ENCODE results near the gene AUTS2. TPM values are rescaled to one million over a fixed set of nuclear protein-coding genes. Genes with fewer than 3 reads are reported as not detected.

The AUTS2 gene
- total RNA-seq, 2 donors from 2014 or later = 8.6 TPM

GRCh38 chr7:69654381-69654780, 56.1 kb downstream of the AUTS2 start:
- H3K27ac ChIP-seq = no peak overlapping the region
- H3K9me3 ChIP-seq = no peaks in the 10 kb centered on the region
- DNase-seq (ENCODE audit: low spot score) = peak; percentile 63
- TF ChIP-seq CTCF (IDR thresholded peaks at IDR 0.05) = no peak
- H3K27me3 ChIP-seq = no peaks in the 10 kb centered on the region
- peaks cover 0 to 57% of the 10 kb centered on the region in 2 donors for H3K4me1 ChIP-seq
- H3K4me3 ChIP-seq = no peak overlapping the region
- H3K36me3 ChIP-seq = no peaks in the 10 kb centered on the region

- Histone ChIP-seq H3K27me3 (no peaks in the 10 kb centered on the region), H3K9me3 (no peaks in the 10 kb centered on the region), H3K36me3 (no peaks in the 10 kb centered on the region), H3K4me1 (peaks cover 0 to 57% of the 10 kb centered on the region in 2 donors), H3K27ac (no peak overlapping the region), H3K4me3 (no peak overlapping the region)
- TF ChIP-seq CTCF (IDR thresholded peaks at IDR 0.05) = no peak
- no peak for DNase-seq (ENCODE audit: low spot score)
These were observed 56.8 kb downstream of the AUTS2 start for GRCh38 chr7:69654849-69655707.

- no peak overlapping the region for H3K4me3 ChIP-seq
- H3K27ac ChIP-seq = no peak overlapping the region
- TF ChIP-seq CTCF (IDR thresholded peaks at IDR 0.05) = no peak
These were observed 57.8 kb downstream of the AUTS2 start for GRCh38 chr7:69656077-69656476.

GRCh38 chr7:69656890-69657289, 58.6 kb downstream of the AUTS2 start:
- H3K27me3 ChIP-seq = no peaks in the 10 kb centered on the region
- H3K4me3 ChIP-seq = no peak overlapping the region
- peak; percentile 71 for DNase-seq (ENCODE audit: low spot score)
- no peaks in the 10 kb centered on the region for H3K36me3 ChIP-seq
- TF ChIP-seq CTCF (IDR thresholded peaks at IDR 0.05) = no peak
- no peaks in the 10 kb centered on the region for H3K9me3 ChIP-seq
- H3K4me1 ChIP-seq = peaks cover 0 to 50% of the 10 kb centered on the region in 2 donors
- peak overlapping the region; percentile 29 to 34 for H3K27ac ChIP-seq

More at GRCh38 chr7:69656077-69656476, 57.8 kb downstream of the AUTS2 start:
- Histone ChIP-seq H3K4me1 (peaks cover 0 to 50% of the 10 kb centered on the region in 2 donors), H3K9me3 (no peaks in the 10 kb centered on the region), H3K27me3 (no peaks in the 10 kb centered on the region), H3K36me3 (no peaks in the 10 kb centered on the region)
- no peak for DNase-seq (ENCODE audit: low spot score)

GRCh38 chr7:69657331-69657730, 59.1 kb downstream of the AUTS2 start:
- Histone ChIP-seq H3K27ac (peak overlapping the region; percentile 29 to 34), H3K4me3 (no peak overlapping the region), H3K4me1 (peaks cover 0 to 50% of the 10 kb centered on the region in 2 donors), H3K27me3 (no peaks in the 10 kb centered on the region), H3K9me3 (no peaks in the 10 kb centered on the region), H3K36me3 (no peaks in the 10 kb centered on the region)
- DNase-seq (ENCODE audit: low spot score) = no peak
- no peak for TF ChIP-seq CTCF (IDR thresholded peaks at IDR 0.05)

Measured in right atrium auricular region (tissue), 2 donors.